K562 (cell line): ENCODE data around the gene PCSK6. TPM values are rescaled to one million over a fixed set of nuclear protein-coding genes. Genes with fewer than 3 reads are reported as not detected.
A peak's percentile ranks its signal among the peaks of the same experiment; 100 is the strongest.

ENCODE experiments used
- ATAC-seq: fragments of 200-7000 bp; cut with Tn5 transposase; 3 replicates; pipeline ENCODE4 v1.9.1; 2020; ENCODE audit warnings: moderate library complexity
- BruUV-seq: library from RNA; stranded (reverse); fragments of 400-500 nt; replicated peaks from 2 replicates; lab custom pipeline; 2021; lab: Mats Ljungman, UMichigan
- CTCF ChIA-PET: fragments of 300-600 bp; formaldehyde crosslinking; extraction: SDS; loops from one replicate; lab custom pipeline; 2021; ENCODE audit warnings: low intra/inter-chr PET ratio; lab: Yijun Ruan, JAX
- POLR2A ChIA-PET: fragments of 300-600, 350-650 bp; sonication (Branson Sonifier 250); formaldehyde crosslinking; extraction: SDS; loops from one replicate; lab custom pipeline; 2021; ENCODE audit warnings: antibody characterized with exemption, inconsistent platforms; lab: Yijun Ruan, JAX
- DNase-seq, 4 experiments: peaks; one replicate each; pipeline versions ENCODE4 v3.0.0 to v3.0.0-alpha.2; 2011 to 2018; ENCODE audit warnings: low spot score in 3 of 4, mixed read lengths in 3 of 4; ENCODE audit errors: extremely low read depth in 1 of 4
- FAIRE-seq: peaks from 2 replicates; lab custom pipeline; 2011; peaks lifted over from hg19 to GRCh38; lab: Jason Lieb, UNC
- H2AFZ ChIP-seq: 2 replicates; pipeline ENCODE4 v1.6.0; 2011; ENCODE audit warnings: low read depth, low read length, control low read depth, inconsistent platforms
- H3K27ac ChIP-seq: fragments of 200-600 bp; 3 replicates; pipeline ENCODE4 v1.8.0; 2011; ENCODE audit warnings: low read depth, mild to moderate bottlenecking, control low read depth, inconsistent platforms, low read length, moderate library complexity, mixed read lengths; ENCODE audit errors: extremely low read depth
- H3K27me3 ChIP-seq, 2 experiments: fragments of 300-600 bp in 1 of 2; 2 replicates in 1 of 2; 3 replicates in 1 of 2; pipeline versions ENCODE4 v1.6.0 to v1.8.0; 2011; ENCODE audit warnings: inconsistent platforms in 2 of 2, low read length in 2 of 2, mild to moderate bottlenecking in 1 of 2, mixed read lengths in 1 of 2, moderate library complexity in 1 of 2; ENCODE audit not compliant: control insufficient read depth in 2 of 2, insufficient read depth in 2 of 2
- H3K36me3 ChIP-seq: fragments of 300-600 bp; 3 replicates; pipeline ENCODE4 v1.8.0; 2011; ENCODE audit warnings: mild to moderate bottlenecking, low read length, inconsistent platforms; ENCODE audit not compliant: control insufficient read depth, insufficient read depth
- H3K4me1 ChIP-seq, 2 experiments: fragments of 200-600 bp in 1 of 2; replicated peaks in 1 of 2; 2 replicates in 1 of 2; 3 replicates in 1 of 2; pipeline versions ENCODE4 v1.5.1 to v1.8.0; 2011; ENCODE audit warnings: inconsistent platforms in 2 of 2, low read length in 2 of 2, mild to moderate bottlenecking in 1 of 2, mixed read lengths in 1 of 2, moderate library complexity in 1 of 2; ENCODE audit not compliant: control insufficient read depth in 2 of 2, insufficient read depth in 2 of 2
- H3K4me2 ChIP-seq: 2 replicates; pipeline ENCODE4 v1.6.1; 2011; ENCODE audit warnings: low read length, control low read depth, inconsistent platforms, mixed read lengths; ENCODE audit not compliant: insufficient read depth
- H3K4me3 ChIP-seq: fragments of 200-600 bp; sonication (generic), shearing (Covaris generic); 2 replicates; pipeline ENCODE4 v1.5.1; 2016; ENCODE audit warnings: control low read depth, inconsistent platforms
- H3K79me2 ChIP-seq: fragments of 200-600 bp; 3 replicates; pipeline ENCODE4 v1.8.0; 2011; ENCODE audit warnings: low read length, inconsistent platforms; ENCODE audit not compliant: control insufficient read depth, insufficient read depth
- H3K9ac ChIP-seq, 2 experiments: 2 replicates each; pipeline versions ENCODE4 v1.6.0 to v1.6.1; 2011; ENCODE audit warnings: low read depth in 2 of 2, low read length in 2 of 2, control low read depth in 1 of 2, inconsistent platforms in 1 of 2, mild to moderate bottlenecking in 1 of 2, mixed read lengths in 1 of 2; ENCODE audit not compliant: insufficient read depth in 1 of 2
- H3K9me1 ChIP-seq: one replicate; pipeline ENCODE4 v1.6.0; 2011; ENCODE audit warnings: inconsistent platforms, mild to moderate bottlenecking, low read length, moderate library complexity; ENCODE audit not compliant: control insufficient read depth, insufficient read depth
- H3K9me3 ChIP-seq: replicated peaks from 2 replicates; pipeline ENCODE4 v1.5.1; 2011; ENCODE audit warnings: low read depth, low read length, inconsistent platforms; ENCODE audit not compliant: control insufficient read depth, insufficient read depth
- H4K20me1 ChIP-seq: replicated peaks from 2 replicates; pipeline ENCODE4 v1.6.1; 2011; ENCODE audit warnings: low read length, inconsistent platforms, mixed read lengths; ENCODE audit not compliant: control insufficient read depth, insufficient read depth
- CGGBP1 ChIP-seq: fragments of 250-450 bp; sonication (Bioruptor Pico); IDR thresholded peaks from 2 replicates; pipeline ENCODE4 v1.9.0; 2021; ENCODE audit warnings: mild to moderate bottlenecking
- CREB1 ChIP-seq, 2 experiments: sonication (generic) in 1 of 2; formaldehyde crosslinking in 1 of 2; IDR thresholded peaks; 2 replicates each; pipeline versions ENCODE4 v1.6.1 to v1.8.0; 2012 to 2022; ENCODE audit warnings: inconsistent platforms in 1 of 2, mild to moderate bottlenecking in 1 of 2, missing genetic modification reagents in 1 of 2, moderate library complexity in 1 of 2
- CREB5 ChIP-seq: fragments of 250-450 bp; sonication (Bioruptor Pico); IDR thresholded peaks from 2 replicates; pipeline ENCODE4 v1.5.0; 2020; ENCODE audit warnings: mild to moderate bottlenecking
- CSDE1 ChIP-seq, 2 experiments: fragments of 450-650 bp; IDR thresholded peaks; 2 replicates each; pipeline ENCODE4 v1.6.1; 2016; ENCODE audit warnings: mild to moderate bottlenecking in 1 of 2
- IFI16 ChIP-seq: fragments of 250-450 bp; sonication (Bioruptor Pico); IDR thresholded peaks from 2 replicates; pipeline ENCODE4 v2.1.2; 2022; ENCODE audit warnings: mild to moderate bottlenecking, inconsistent platforms
- IRF2 ChIP-seq: sonication (generic); formaldehyde crosslinking; IDR thresholded peaks from 2 replicates; pipeline ENCODE4 v1.8.1; 2022; ENCODE audit warnings: mild to moderate bottlenecking, missing genetic modification reagents
- KDM1A ChIP-seq, 2 experiments: fragments of 450-650 bp; IDR thresholded peaks; 2 replicates each; pipeline ENCODE4 v1.6.1; 2016; ENCODE audit warnings: mild to moderate bottlenecking in 2 of 2
- NONO ChIP-seq, 2 experiments: fragments of 200-400 bp in 1 of 2; fragments of 450-650 bp in 1 of 2; formaldehyde crosslinking in 1 of 2; IDR thresholded peaks; 2 replicates each; pipeline ENCODE4 v1.6.1; 2017; ENCODE audit warnings: low read depth in 2 of 2, mild to moderate bottlenecking in 2 of 2, moderate library complexity in 2 of 2, low read length in 1 of 2
- PHF21A ChIP-seq: fragments of 450-650 bp; IDR thresholded peaks from 2 replicates; pipeline ENCODE4 v1.6.1; 2017; ENCODE audit warnings: low read depth, borderline replicate concordance
- PTTG1 ChIP-seq: fragments of 450-650 bp; IDR thresholded peaks from 2 replicates; pipeline ENCODE4 v1.6.1; 2016; ENCODE audit warnings: low read depth, mild to moderate bottlenecking, missing genetic modification characterization, missing compliant biosample characterization
- RNF219 ChIP-seq: fragments of 250-450 bp; sonication (Bioruptor Pico); IDR thresholded peaks from 2 replicates; pipeline ENCODE4 v1.5.0; 2022; ENCODE audit warnings: mild to moderate bottlenecking
- SRSF7 ChIP-seq: fragments of 200-400 bp; formaldehyde crosslinking; optimal IDR thresholded peaks from 2 replicates; pipeline ENCODE3; 2017; ENCODE audit warnings: mild to moderate bottlenecking, low read depth, low read length
- XRCC3 ChIP-seq: fragments of 450-650 bp; IDR thresholded peaks from 2 replicates; pipeline ENCODE4 v1.6.1; 2017; ENCODE audit warnings: mild to moderate bottlenecking, moderate library complexity
- XRCC5 ChIP-seq: fragments of 200-400 bp; formaldehyde crosslinking; IDR thresholded peaks from 2 replicates; pipeline ENCODE4 v1.6.1; 2017; ENCODE audit warnings: low read depth, mild to moderate bottlenecking, low read length
- ZNF311 ChIP-seq: fragments of 250-450 bp; sonication (Bioruptor Pico); IDR thresholded peaks from 2 replicates; pipeline ENCODE4 v1.4.0; 2020; ENCODE audit warnings: mild to moderate bottlenecking, moderate library complexity
- ZNF449 ChIP-seq: fragments of 250-450 bp; sonication (Bioruptor Pico); IDR thresholded peaks from 2 replicates; pipeline ENCODE4 v1.8.0; 2022; ENCODE audit warnings: moderate library complexity, mild to moderate bottlenecking, inconsistent platforms
- ZNF586 ChIP-seq: fragments of 450-650 bp; formaldehyde crosslinking; conservative IDR thresholded peaks from 2 replicates; pipeline ENCODE4 v1.4.0; 2020; ENCODE audit warnings: mild to moderate bottlenecking, moderate library complexity
- WGBS: fragments of 100-300 bp; shearing (Covaris generic); methylation state at CpG from one replicate; pipeline ENCODE4 v1.1.6; 2016; ENCODE audit warnings: low coverage, mixed read lengths; ENCODE audit not compliant: insufficient coverage; ENCODE audit errors: missing lambda C conversion rate; 5-methylcytosine and 5-hydroxymethylcytosine counted together
- in situ Hi-C: fragments of 300-500 bp; cut with MboI; formaldehyde crosslinking; loops from 4 replicates; pipeline ENCODE4 v1.15.0; 2018; ENCODE audit warnings: inconsistent platforms, mixed read lengths
- intact Hi-C: fragments of 100-400 bp; cut with micrococcal nuclease; formaldehyde crosslinking; loops from 2 replicates; pipeline ENCODE4 v1.14.2; 2022
- polyA plus RNA-seq, 8 experiments: library from polyadenylated mRNA; depleted of rRNA in 4 of 8; stranded (reverse) in 5 of 8; unstranded in 3 of 8; fragments of >200 nt; fragmentation: Nextera tagmentation in 2 of 8; fragmentation: Illumina TruSeq in 1 of 8; extraction: Ambion mirVana in 2 of 8; extraction: Trizol in 1 of 8; gene quantifications; 2 replicates each; pipeline versions ENCODE4 v1.2.1 to v1.2.3, GENCODE V29; 2011 to 2014; ENCODE audit warnings: inconsistent platforms in 1 of 8, missing spikeins in 1 of 8
- total RNA-seq, 7 experiments: library from RNA; depleted of rRNA in 6 of 7; stranded (reverse); fragments of >200 nt in 6 of 7; fragmentation: Illumina TruSeq in 2 of 7; extraction: Trizol in 2 of 7; gene quantifications; 2 replicates each; pipeline versions ENCODE4 v1.2.1 to v1.2.3, GENCODE V29; 2011 to 2021; ENCODE audit warnings: low replicate concordance in 1 of 7

PCSK6 gene
- total and polyA plus RNA-seq, 9 of the 15 experiments (the other 6 are each of a cell fraction or from before 2014, with no cell fraction given) = 2.2 to 32.6 (median 14.5) TPM

GRCh38 chr15:101277943-101278564 lies 211.5 kb downstream of the PCSK6 start:
- Histone ChIP-seq H3K79me2 (peaks cover 19% of the 10 kb centered on the region), H3K27me3 (no peaks in the 10 kb centered on the region), H4K20me1 (peaks cover 11% of the 10 kb centered on the region; the same call in 1 of the 2 replicates), H3K9ac (peak overlapping the region; percentile 26 to 87; a peak in 3 of 4 replicates), H3K9me1 (no peaks in the 10 kb centered on the region), H3K4me3 (peak overlapping the region; percentile 98), H3K36me3 (peaks cover 61% of the 10 kb centered on the region), H2AFZ (peak overlapping the region; percentile 79), H3K9me3 (no peaks in the 10 kb centered on the region), H3K4me2 (peak overlapping the region; percentile 97), H3K4me1 (peaks cover 6 to 10% of the 10 kb centered on the region in 2 experiments; a peak in 4 of 5 replicates), H3K27ac (peak overlapping the region; percentile 41; the same call in 2 of the 3 replicates)
- BruUV-seq = no TSS peak
- ChIA-PET POLR2A (interaction anchor here (0.8 to 1.5 kb wide), 3 partner anchors 10 to 20 kb away, joined by 3 to 4 read pairs (median 3); no protein-coding TSS in a partner anchor), CTCF (interaction anchor here (0.9 kb wide), 1 partner anchor 365 kb away, joined by 3 read pairs; no protein-coding TSS in a partner anchor)
- no peak for ATAC-seq
- in situ Hi-C loops (no loop called here), intact Hi-C loops (loop anchor here (5.0 kb wide), 1 partner anchor 261 kb away; no protein-coding TSS in a partner anchor)
- FAIRE-seq = peak; percentile 85
- WGBS = 5% methylated on average over 12 of the region's 12 CpGs
- peak in 1 of 4 experiments; percentile 46 for DNase-seq
- TF ChIP-seq IFI16 (CRISPR knock-in tag) (no peak), CREB5 (CRISPR knock-in tag) (no peak), XRCC3 (no peak), CGGBP1 (CRISPR knock-in tag) (no peak), ZNF311 (CRISPR knock-in tag) (no peak), RNF219 (CRISPR knock-in tag) (no peak), SRSF7 (no peak), PHF21A (peak; percentile 92; the same call in 1 of the 2 replicates), IRF2 (CRISPR knock-in tag) (no peak), ZNF586 (no peak), XRCC5 (peak; percentile 19; the same call in 1 of the 2 replicates), ZNF449 (CRISPR knock-in tag) (no peak), KDM1A (IDR thresholded peaks at IDR 0.05) (peak; percentile 92 to 94), CSDE1 (IDR thresholded peaks at IDR 0.05) (no peak), PTTG1 (tag) (no peak), CREB1 (IDR thresholded peaks at IDR 0.05) (no peak), CREB1 (CRISPR knock-in tag; IDR thresholded peaks at IDR 0.05) (peak; percentile 34; the same call in 1 of the 2 replicates), NONO (IDR thresholded peaks at IDR 0.05; ENCODE audit: low read depth in 2 of 2, low read length in 1 of 2) (no peak)
